ENCODE data around the gene IRF4. TPM values are rescaled to one million over a fixed set of nuclear protein-coding genes. Genes with fewer than 3 reads are reported as not detected.

Gene IRF4
- total and polyA plus RNA-seq, 10 donors: 8.7 to 91.3 (median 46.3) TPM

DNA sequence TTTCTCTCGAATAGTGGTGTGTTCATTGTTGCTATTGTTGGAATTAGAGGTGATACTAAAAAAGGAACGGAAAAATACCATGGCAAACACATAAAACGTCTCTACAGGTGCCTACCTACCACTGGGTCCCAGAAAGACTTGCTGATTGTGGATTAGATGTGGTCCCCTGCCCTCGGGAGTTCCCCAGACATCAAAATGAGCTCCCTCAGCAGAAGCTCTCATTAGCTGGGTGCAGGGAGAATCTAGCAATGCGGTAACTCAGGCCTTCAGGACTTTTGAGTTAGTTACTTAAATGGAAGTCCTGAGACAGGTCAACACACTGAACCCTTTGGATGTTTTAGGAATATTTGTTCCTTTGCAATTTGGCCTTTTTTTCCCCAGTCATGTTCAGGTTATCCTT, 6.1 kb downstream of the IRF4 start:
- H3K9me3 ChIP-seq: no peaks in the 10 kb centered on the region
- WGBS, 5 donors: 61 to 79% (median 73%) methylated on average over 5 of the region's 5 CpGs
- peaks cover 4 to 81% (median 34%) of the 10 kb centered on the region in 6 donors for H3K4me1 ChIP-seq
- peaks cover 0 to 65% (median 20%) of the 10 kb centered on the region in 6 donors for H3K36me3 ChIP-seq
- no peak overlapping the region for H3K4me3 ChIP-seq
- TF ChIP-seq POLR2A (IDR thresholded peaks at IDR 0.05) (no peak), POLR2AphosphoS5 (IDR thresholded peaks at IDR 0.05) (no peak)
- TF ChIP-seq, protein P1, sequence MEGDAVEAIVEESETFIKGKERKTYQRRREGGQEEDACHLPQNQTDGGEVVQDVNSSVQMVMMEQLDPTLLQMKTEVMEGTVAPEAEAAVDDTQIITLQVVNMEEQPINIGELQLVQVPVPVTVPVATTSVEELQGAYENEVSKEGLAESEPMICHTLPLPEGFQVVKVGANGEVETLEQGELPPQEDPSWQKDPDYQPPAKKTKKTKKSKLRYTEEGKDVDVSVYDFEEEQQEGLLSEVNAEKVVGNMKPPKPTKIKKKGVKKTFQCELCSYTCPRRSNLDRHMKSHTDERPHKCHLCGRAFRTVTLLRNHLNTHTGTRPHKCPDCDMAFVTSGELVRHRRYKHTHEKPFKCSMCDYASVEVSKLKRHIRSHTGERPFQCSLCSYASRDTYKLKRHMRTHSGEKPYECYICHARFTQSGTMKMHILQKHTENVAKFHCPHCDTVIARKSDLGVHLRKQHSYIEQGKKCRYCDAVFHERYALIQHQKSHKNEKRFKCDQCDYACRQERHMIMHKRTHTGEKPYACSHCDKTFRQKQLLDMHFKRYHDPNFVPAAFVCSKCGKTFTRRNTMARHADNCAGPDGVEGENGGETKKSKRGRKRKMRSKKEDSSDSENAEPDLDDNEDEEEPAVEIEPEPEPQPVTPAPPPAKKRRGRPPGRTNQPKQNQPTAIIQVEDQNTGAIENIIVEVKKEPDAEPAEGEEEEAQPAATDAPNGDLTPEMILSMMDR (IDR thresholded peaks at IDR 0.05 in 8 of 11, conservative IDR thresholded peaks at IDR 0.05 in 3 of 11): no peak
- no peak overlapping the region for H3K27ac ChIP-seq
- no peak for DNase-seq
- peaks cover 0 to 40% (median 15%) of the 10 kb centered on the region in 7 donors for H3K27me3 ChIP-seq (replicated peaks in 1 of 7)
- intact Hi-C loops (cut with DNase I; ENCODE audit: low total_unique reads): no loop called here

DNA sequence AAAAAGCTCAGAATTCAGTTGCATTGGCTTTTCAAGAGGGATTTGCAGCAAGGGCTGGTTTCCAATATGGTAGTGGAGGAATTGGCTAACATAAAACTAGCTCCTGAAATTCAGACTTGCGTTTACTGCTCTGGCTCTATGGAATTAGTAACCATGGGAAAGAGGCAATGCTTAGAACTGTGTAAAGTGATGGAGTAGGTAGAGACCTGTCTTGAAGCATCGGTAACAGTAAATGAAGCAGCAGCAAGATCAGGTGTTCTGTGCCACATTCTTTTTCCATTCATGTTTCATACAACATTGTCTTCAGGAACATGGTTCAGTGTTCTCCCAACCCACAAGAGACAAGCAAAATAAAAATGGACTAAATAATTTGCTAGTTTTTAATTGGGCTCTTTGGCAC, 6.5 kb downstream of the IRF4 start:
- no peak for DNase-seq
- 91 to 97% (median 92%) methylated on average over 2 of the region's 2 CpGs for WGBS, 5 donors
- H3K27ac ChIP-seq: no peak overlapping the region
- H3K36me3 ChIP-seq: peaks cover 0 to 70% (median 20%) of the 10 kb centered on the region in 6 donors
- H3K4me3 ChIP-seq: no peak overlapping the region
- intact Hi-C loops (cut with DNase I; ENCODE audit: low total_unique reads): no loop called here
- H3K9me3 ChIP-seq: no peaks in the 10 kb centered on the region
- peaks cover 0 to 81% (median 33%) of the 10 kb centered on the region in 6 donors for H3K4me1 ChIP-seq
- peaks cover 0 to 35% (median 11%) of the 10 kb centered on the region in 7 donors for H3K27me3 ChIP-seq (replicated peaks in 1 of 7)
- TF ChIP-seq, protein P1 (IDR thresholded peaks at IDR 0.05 in 8 of 11, conservative IDR thresholded peaks at IDR 0.05 in 3 of 11): no peak
- TF ChIP-seq POLR2AphosphoS5 (IDR thresholded peaks at IDR 0.05) (no peak), POLR2A (IDR thresholded peaks at IDR 0.05) (no peak)

DNA sequence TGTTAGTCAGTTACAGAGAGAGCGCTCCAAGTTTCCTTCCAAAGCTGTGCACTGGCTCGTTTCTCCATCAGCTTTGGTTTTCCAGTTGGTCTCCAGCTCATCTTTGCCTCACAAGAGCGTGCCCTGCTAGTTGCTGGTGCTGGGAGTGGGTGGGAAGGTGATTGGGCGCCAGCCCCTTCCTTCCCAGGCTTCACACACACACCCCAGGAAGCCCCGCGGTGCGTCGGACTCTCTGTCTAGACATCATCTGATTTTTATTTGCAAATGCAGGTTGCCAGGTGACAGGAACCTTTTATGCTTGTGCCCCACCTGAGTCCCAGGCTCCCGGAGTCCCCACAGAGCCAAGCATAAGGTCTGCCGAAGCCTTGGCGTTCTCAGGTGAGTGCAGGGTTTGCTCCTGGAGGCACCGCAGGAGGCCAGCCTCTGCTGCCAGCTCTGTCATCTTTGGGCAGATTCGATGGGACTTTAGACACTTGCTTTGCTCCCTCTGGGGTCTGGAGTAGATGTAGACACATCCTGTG, 7.1 kb downstream of the IRF4 start:
- 82 to 94% (median 87%) methylated on average over 12 to 13 of the region's 13 CpGs for WGBS, 5 donors
- H3K4me3 ChIP-seq: no peak overlapping the region
- H3K36me3 ChIP-seq: peaks cover 0 to 75% (median 20%) of the 10 kb centered on the region in 6 donors
- no peak for DNase-seq
- intact Hi-C loops (cut with DNase I; ENCODE audit: low total_unique reads): no loop called here
- peaks cover 0 to 81% (median 33%) of the 10 kb centered on the region in 6 donors for H3K4me1 ChIP-seq
- peak in 1 of 3 donors; percentile 17 for TF ChIP-seq POLR2AphosphoS5 (IDR thresholded peaks at IDR 0.05)
- no peak for TF ChIP-seq POLR2A (IDR thresholded peaks at IDR 0.05)
- TF ChIP-seq, protein P1 (IDR thresholded peaks at IDR 0.05 in 8 of 11, conservative IDR thresholded peaks at IDR 0.05 in 3 of 11): no peak
- H3K9me3 ChIP-seq: no peaks in the 10 kb centered on the region
- H3K27me3 ChIP-seq (replicated peaks in 1 of 7): peaks cover 0 to 30% (median 5%) of the 10 kb centered on the region in 7 donors
- peak overlapping the region in 1 of 8 donors; percentile 37 for H3K27ac ChIP-seq

DNA sequence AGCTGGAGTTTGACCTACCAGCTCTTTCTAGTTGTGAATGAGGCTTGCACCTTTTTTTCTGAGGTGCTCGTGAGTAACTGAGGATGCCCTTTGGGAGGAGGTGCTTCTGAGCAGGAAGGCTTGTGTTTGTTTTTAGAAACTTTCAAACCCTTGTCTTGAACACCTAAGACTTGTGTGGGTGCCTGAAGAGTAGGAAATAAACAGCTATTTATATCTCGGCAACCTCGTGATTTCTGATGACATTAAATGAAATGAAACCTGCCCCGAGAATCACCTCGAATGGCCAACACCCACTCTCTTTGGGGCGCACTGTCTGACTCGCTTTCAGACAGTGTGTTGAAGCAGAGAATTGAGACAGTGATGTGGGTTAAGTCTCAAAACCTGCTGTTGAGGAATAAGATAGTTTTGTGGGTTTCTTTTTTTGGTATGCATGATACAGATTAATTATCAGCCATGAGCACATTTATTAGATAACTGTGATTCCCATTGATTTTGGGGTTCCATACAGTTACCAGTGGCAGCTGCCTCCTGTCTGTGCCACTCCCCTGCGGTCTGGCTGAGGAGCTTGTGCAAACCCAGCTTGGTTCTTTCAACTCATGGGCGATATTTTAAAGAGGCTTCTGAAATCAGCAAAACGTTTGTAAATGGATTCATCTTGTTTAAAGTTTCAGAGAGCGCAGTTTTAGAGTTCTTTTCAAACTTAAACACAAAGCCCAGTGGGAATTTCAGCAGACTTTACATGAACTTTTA, 8.4 kb downstream of the IRF4 start:
- Histone ChIP-seq H3K27me3 (replicated peaks in 1 of 7) (peaks cover 0 to 16% (median 0%) of the 10 kb centered on the region in 7 donors), H3K9me3 (no peaks in the 10 kb centered on the region), H3K36me3 (peaks cover 0 to 77% (median 20%) of the 10 kb centered on the region in 6 donors), H3K27ac (peak overlapping the region in 4 of 8 donors; percentile 22 to 37 (median 34)), H3K4me3 (no peak overlapping the region), H3K4me1 (peaks cover 0 to 81% (median 35%) of the 10 kb centered on the region in 6 donors)
- intact Hi-C loops (cut with DNase I; ENCODE audit: low total_unique reads): no loop called here
- TF ChIP-seq, protein P1 (IDR thresholded peaks at IDR 0.05 in 8 of 11, conservative IDR thresholded peaks at IDR 0.05 in 3 of 11): no peak
- peak in 1 of 3 donors; percentile 19 for TF ChIP-seq POLR2AphosphoS5 (IDR thresholded peaks at IDR 0.05)
- DNase-seq: no peak
- 47 to 66% (median 54%) methylated on average over 11 of the region's 11 CpGs for WGBS, 5 donors
